Airway epithelial cell (primary cell): ENCODE results near the gene ANKRD36B. TPM values are rescaled to one million over a fixed set of nuclear protein-coding genes. Genes with fewer than 3 reads are reported as not detected.

Source experiments
- total RNA-seq: library from RNA; depleted of rRNA; stranded (reverse); fragments of >200 nt; gene quantifications from 2 replicates; pipeline ENCODE4 v1.2.3, GENCODE V29; 2015

Gene ANKRD36B
- total RNA-seq: 4.7 and 7.5 TPM in 2 replicates

DNA sequence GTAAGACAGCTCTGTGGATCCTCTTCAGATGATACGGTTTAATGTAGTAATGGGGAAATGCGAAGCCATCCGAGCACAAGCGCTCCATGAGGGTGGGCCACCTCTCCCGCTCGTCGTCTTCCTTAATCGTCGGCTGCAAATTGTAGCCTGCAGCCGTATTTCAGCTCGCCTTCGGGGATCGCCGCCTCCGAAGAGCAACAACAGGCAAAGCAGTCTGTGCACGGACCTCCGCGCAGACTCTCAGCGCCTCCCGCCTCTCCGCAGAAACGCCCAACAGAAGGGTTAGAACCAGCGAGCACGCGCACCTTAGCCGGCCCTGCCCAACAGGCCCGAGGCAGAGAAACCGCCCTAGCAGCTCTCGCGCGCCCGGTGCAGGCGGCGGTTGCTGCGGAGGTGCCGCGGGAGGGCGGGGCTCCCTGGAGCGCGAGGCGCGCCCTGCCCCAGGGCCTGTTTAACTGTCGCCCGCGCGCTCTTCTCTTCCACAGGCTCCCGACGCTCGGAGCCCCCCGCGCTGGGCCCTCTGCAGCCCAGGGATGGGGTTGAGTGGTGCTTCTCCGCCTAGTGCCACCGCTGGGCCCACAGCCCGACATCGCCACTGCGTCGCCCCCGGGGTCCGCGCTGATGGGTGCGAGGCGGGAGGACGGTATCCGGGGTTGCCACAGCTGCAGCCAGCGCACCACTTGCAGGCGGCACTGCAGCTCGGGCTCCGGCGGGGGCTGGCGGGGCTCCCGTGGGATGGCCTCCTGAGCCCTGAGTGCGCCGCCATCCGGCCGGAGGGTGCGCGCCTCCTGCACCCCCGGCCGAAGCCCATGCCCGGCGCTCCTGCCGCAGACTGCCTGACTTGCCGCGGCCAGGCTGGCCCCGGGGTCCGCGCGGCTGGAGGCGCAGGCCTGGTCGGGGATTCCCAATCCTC lies at the start of gene ANKRD36B:
Gene ANKRD36B, minus strand, starts transcription at position 280 of the 913 bp plus-strand sequence. Its CDS starts 192 bp downstream, at position 88.

Other genes with a start within 250 kb of the ANKRD36B start
- gene COX5B, start 56.2 kb upstream of the ANKRD36B start, total RNA-seq: 488 and 502 TPM in 2 replicates
- gene ACTR1B, start 74.2 kb upstream of the ANKRD36B start, total RNA-seq: 25.7 and 35.3 TPM in 2 replicates
- 0.60 and 0.85 TPM in 2 replicates for gene C2orf92, start 79.8 kb upstream of the ANKRD36B start, total RNA-seq
- gene ZAP70, start 123.7 kb upstream of the ANKRD36B start, total RNA-seq: not detected in 2 replicates